Skeletal muscle cell (primary cell): ENCODE measurements around the gene UTS2R.
A peak's percentile ranks its signal among the peaks of the same experiment; 100 is the strongest.
"Not testable (repeated sequence)": the region's sequence is repeated elsewhere in the genome, so short reads cannot be mapped to it uniquely, and the experiment has no call there.

Source experiments
- DNase-seq: peaks from one replicate; pipeline ENCODE4 v3.0.0-alpha.2; 2010; ENCODE audit warnings: low read depth
- H3K4me3 ChIP-seq: 2 replicates; pipeline ENCODE4 v1.5.1; 2011; ENCODE audit warnings: low read depth, mild to moderate bottlenecking, control low read depth, low read length, moderate library complexity

The UTS2R gene

GRCh38 chr17:82399601-82400101, 28.1 kb downstream of the UTS2R start:
- H3K4me3 ChIP-seq = no peak overlapping the region
- DNase-seq = peak; percentile 50

GRCh38 chr17:82400206-82400605, 28.6 kb downstream of the UTS2R start:
- DNase-seq = no peak
- no peak overlapping the region for H3K4me3 ChIP-seq

- H3K4me3 ChIP-seq = no peak overlapping the region
- DNase-seq = no peak
Measured at GRCh38 chr17:82400830-82401229, 29.3 kb downstream of the UTS2R start.

- H3K4me3 ChIP-seq = no peak overlapping the region
- no peak for DNase-seq
Measured at GRCh38 chr17:82402865-82403264, 31.3 kb downstream of the UTS2R start.

GRCh38 chr17:82403662-82404660, 32.4 kb downstream of the UTS2R start:
- no peak overlapping the region for H3K4me3 ChIP-seq
- no peak for DNase-seq

GRCh38 chr17:82405051-82405450, 33.5 kb downstream of the UTS2R start:
- DNase-seq = no peak
- no peak overlapping the region for H3K4me3 ChIP-seq

GRCh38 chr17:82406131-82406671, 34.6 kb downstream of the UTS2R start:
- no peak overlapping the region for H3K4me3 ChIP-seq
- DNase-seq = no peak

GRCh38 chr17:82407255-82407654, 35.7 kb downstream of the UTS2R start:
- no peak for DNase-seq
- no peak overlapping the region for H3K4me3 ChIP-seq

GRCh38 chr17:82408288-82408937, 36.8 kb downstream of the UTS2R start:
- H3K4me3 ChIP-seq = no peak overlapping the region
- DNase-seq = no peak

- no peak for DNase-seq
- no peak overlapping the region for H3K4me3 ChIP-seq
Measured at GRCh38 chr17:82408938-82409318, 37.4 kb downstream of the UTS2R start.

GRCh38 chr17:82410014-82410716, 38.6 kb downstream of the UTS2R start:
- DNase-seq = no peak
- no peak overlapping the region for H3K4me3 ChIP-seq

GRCh38 chr17:82411396-82412053, 40.0 kb downstream of the UTS2R start:
- no peak for DNase-seq
- no peak overlapping the region for H3K4me3 ChIP-seq

- DNase-seq, H3K4me3 ChIP-seq: not testable (repeated sequence)
Measured at GRCh38 chr17:82412081-82412480, 40.5 kb downstream of the UTS2R start.

GRCh38 chr17:82412535-82413520, 41.3 kb downstream of the UTS2R start:
- H3K4me3 ChIP-seq = no peak overlapping the region
- no peak for DNase-seq

GRCh38 chr17:82414548-82415281, 43.1 kb downstream of the UTS2R start:
- no peak overlapping the region for H3K4me3 ChIP-seq
- DNase-seq = no peak

GRCh38 chr17:82415336-82415735, 43.8 kb downstream of the UTS2R start:
- no peak for DNase-seq
- H3K4me3 ChIP-seq = no peak overlapping the region

- no peak overlapping the region for H3K4me3 ChIP-seq
- DNase-seq = no peak
Measured at GRCh38 chr17:82415786-82416185, 44.2 kb downstream of the UTS2R start.
